OCI-LY7 (cell line): ENCODE results near the gene SMAD5.

ENCODE experiments used
- EZH2phosphoT487 ChIP-seq: fragments of 200-600 bp; sonication (generic); IDR thresholded peaks from 2 replicates; pipeline ENCODE4 v1.6.1; 2018; ENCODE audit warnings: low read depth, borderline replicate concordance, mild to moderate bottlenecking, mixed run types, antibody characterized with exemption, low read length, moderate library complexity, mixed read lengths
- TF ChIP-seq, protein P1 (sequence below): fragments of 200-600 bp; sonication (generic); conservative IDR thresholded peaks from 2 replicates; pipeline ENCODE4 v1.5.1; 2014; ENCODE audit warnings: mild to moderate bottlenecking, antibody characterized with exemption, low read length, moderate library complexity, mixed read lengths

DNA sequence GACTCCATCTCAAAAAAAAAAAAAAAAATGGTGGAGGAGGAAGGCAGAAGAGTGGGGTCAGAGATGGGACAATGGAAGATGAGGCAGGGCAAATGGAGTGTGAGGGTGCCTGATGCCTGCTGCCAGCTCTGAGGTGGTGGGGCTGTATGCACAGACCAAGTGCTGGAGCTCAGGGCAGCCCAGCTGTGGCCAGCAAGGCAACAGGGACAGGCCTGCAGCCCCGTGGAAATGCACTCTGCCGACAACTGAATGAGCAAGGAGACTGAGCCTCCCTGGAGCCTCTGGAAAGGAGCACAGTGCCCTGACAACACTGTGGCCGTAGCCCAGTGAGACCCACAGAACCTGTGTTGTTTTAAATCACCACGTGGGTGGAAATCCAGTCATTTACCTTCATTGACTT is 83.2 kb downstream of the SMAD5 start:
- TF ChIP-seq, protein P1, sequence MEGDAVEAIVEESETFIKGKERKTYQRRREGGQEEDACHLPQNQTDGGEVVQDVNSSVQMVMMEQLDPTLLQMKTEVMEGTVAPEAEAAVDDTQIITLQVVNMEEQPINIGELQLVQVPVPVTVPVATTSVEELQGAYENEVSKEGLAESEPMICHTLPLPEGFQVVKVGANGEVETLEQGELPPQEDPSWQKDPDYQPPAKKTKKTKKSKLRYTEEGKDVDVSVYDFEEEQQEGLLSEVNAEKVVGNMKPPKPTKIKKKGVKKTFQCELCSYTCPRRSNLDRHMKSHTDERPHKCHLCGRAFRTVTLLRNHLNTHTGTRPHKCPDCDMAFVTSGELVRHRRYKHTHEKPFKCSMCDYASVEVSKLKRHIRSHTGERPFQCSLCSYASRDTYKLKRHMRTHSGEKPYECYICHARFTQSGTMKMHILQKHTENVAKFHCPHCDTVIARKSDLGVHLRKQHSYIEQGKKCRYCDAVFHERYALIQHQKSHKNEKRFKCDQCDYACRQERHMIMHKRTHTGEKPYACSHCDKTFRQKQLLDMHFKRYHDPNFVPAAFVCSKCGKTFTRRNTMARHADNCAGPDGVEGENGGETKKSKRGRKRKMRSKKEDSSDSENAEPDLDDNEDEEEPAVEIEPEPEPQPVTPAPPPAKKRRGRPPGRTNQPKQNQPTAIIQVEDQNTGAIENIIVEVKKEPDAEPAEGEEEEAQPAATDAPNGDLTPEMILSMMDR: no peak
- TF ChIP-seq EZH2phosphoT487: no peak
